ENCODE measurements around the gene NXPH1. TPM values are rescaled to one million over a fixed set of nuclear protein-coding genes. Genes with fewer than 3 reads are reported as not detected.

Gene NXPH1
- total RNA-seq, 5 donors from 2014 or later (not counting 1 experiment from before 2014, with no cell fraction given): not detected

DNA sequence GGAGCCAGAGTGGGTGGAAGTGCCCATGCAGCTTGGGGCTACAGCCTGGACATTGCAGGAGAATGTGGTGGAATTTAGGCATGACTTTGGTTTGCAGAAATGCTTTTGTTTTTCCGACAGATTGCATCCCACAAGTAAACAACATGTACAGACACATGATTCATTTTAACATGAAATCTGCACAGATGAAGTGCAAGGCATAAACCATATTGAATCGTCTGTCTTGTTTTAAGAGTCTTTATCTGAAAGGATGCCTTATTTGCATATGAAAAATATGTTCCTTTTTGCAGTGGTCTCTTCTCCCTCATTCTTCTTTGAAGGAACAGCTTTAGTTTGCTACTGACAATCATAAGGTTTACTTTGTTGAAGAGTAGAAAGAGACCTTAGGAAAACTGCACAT, 94.9 kb downstream of the NXPH1 start:
- DNase-seq: no peak
- no CpG with 5 or more reads among the region's 2 CpGs for WGBS (ENCODE audit: insufficient coverage)
- no peak overlapping the region for H3K4me3 Mint-ChIP-seq
- Histone ChIP-seq H3K36me3 (ENCODE audit: control insufficient read depth in 2 of 2, extremely low read depth in 1 of 2, insufficient read depth in 1 of 2, low read length in 1 of 2) (no peaks in the 10 kb centered on the region), H3K4me1 (ENCODE audit: control insufficient read depth in 1 of 2, extremely low read depth in 1 of 2, insufficient read depth in 2 of 2, low read length in 2 of 2) (no peaks in the 10 kb centered on the region), H3K27ac (ENCODE audit: low read length) (no peak overlapping the region), H3K27me3 (replicated peaks in 1 of 2; ENCODE audit: control insufficient read depth in 2 of 2, extremely low read depth in 1 of 2, insufficient read depth in 2 of 2, low read length in 1 of 2) (no peaks in the 10 kb centered on the region), H3K9me3 (no peaks in the 10 kb centered on the region), H3K4me3 (ENCODE audit: control insufficient read depth in 1 of 2, extremely low read depth in 1 of 2, low read length in 1 of 2) (no peak overlapping the region)
- H3K27ac Mint-ChIP-seq: no peak overlapping the region
- no peaks in the 10 kb centered on the region for H3K36me3 Mint-ChIP-seq
- no peaks in the 10 kb centered on the region for H3K4me1 Mint-ChIP-seq
- peaks cover 11 to 14% (median 13%) of the 10 kb centered on the region in 3 donors for H3K9me3 Mint-ChIP-seq
- no peak for ATAC-seq (replicated peaks in 1 of 4)
- H3K27me3 Mint-ChIP-seq: peaks cover 0 to 9% of the 10 kb centered on the region in 2 donors
- POLR2A ChIA-PET: no interaction called here
- CTCF ChIA-PET: no interaction called here

DNA sequence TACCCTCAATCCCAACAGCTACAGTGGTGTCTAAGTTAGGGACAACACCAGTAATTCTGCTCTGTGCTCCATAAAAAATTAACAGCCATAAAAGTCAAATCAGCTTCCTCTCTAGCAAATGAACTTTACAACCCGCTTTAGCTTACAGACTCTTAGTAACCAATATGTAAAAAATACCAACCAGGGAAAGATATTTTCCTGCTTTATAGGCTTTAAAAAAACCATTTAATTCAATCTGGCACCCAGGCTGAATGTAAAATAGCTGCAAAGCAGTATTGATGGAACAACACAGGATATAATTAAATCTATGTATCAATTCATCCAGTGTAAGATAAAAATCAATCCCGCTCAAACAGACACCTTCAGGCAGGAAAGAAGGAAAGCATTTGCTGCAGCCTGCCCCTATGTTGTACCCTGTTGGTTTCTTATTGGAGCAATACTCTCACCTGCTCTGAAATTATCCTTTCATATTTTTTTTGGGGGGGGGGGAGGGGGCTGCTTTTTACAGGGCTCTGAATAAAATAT, 98.6 kb downstream of the NXPH1 start:
- Mint-ChIP-seq H3K9me3 (peaks cover 0 to 5% (median 2%) of the 10 kb centered on the region in 3 donors), H3K4me1 (no peaks in the 10 kb centered on the region), H3K27me3 (peaks cover 0 to 9% of the 10 kb centered on the region in 2 donors), H3K27ac (no peak overlapping the region), H3K36me3 (no peaks in the 10 kb centered on the region), H3K4me3 (no peak overlapping the region)
- POLR2A ChIA-PET: no interaction called here
- no peak overlapping the region for H3K4me3 ChIP-seq (ENCODE audit: control insufficient read depth in 1 of 2, extremely low read depth in 1 of 2, low read length in 1 of 2)
- no peaks in the 10 kb centered on the region for H3K36me3 ChIP-seq (ENCODE audit: control insufficient read depth in 2 of 2, extremely low read depth in 1 of 2, insufficient read depth in 1 of 2, low read length in 1 of 2)
- WGBS (ENCODE audit: insufficient coverage): no CpG with 5 or more reads among the region's 2 CpGs
- H3K27ac ChIP-seq (ENCODE audit: low read length): no peak overlapping the region
- no peaks in the 10 kb centered on the region for H3K27me3 ChIP-seq (replicated peaks in 1 of 2; ENCODE audit: control insufficient read depth in 2 of 2, extremely low read depth in 1 of 2, insufficient read depth in 2 of 2, low read length in 1 of 2)
- no peaks in the 10 kb centered on the region for H3K4me1 ChIP-seq (ENCODE audit: control insufficient read depth in 1 of 2, extremely low read depth in 1 of 2, insufficient read depth in 2 of 2, low read length in 2 of 2)
- ATAC-seq (replicated peaks in 1 of 4) (no peak), DNase-seq (no peak)
- CTCF ChIA-PET: no interaction called here
- no peaks in the 10 kb centered on the region for H3K9me3 ChIP-seq

DNA sequence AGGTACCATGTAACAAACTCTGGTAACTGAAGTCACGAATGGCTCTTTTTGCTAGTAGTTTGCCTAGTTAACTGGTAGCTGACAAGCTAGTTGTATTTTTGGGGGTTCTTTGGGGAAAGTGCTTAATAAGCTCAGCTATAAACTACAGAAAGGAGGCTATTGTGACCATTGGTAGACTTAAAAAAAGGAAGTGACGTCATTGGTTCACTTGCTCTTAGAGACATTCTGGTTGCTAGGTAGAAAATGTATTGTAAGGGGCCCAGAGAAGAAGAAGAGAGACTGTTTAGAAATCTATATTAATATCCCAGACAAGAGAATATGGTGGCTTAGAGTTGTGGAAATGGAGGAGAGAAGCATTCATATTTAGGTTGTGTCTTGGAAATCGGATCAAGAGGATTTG, 103.0 kb downstream of the NXPH1 start:
- Histone ChIP-seq H3K4me3 (ENCODE audit: control insufficient read depth in 1 of 2, extremely low read depth in 1 of 2, low read length in 1 of 2) (no peak overlapping the region), H3K27me3 (replicated peaks in 1 of 2; ENCODE audit: control insufficient read depth in 2 of 2, extremely low read depth in 1 of 2, insufficient read depth in 2 of 2, low read length in 1 of 2) (no peaks in the 10 kb centered on the region), H3K9me3 (no peaks in the 10 kb centered on the region), H3K36me3 (ENCODE audit: control insufficient read depth in 2 of 2, extremely low read depth in 1 of 2, insufficient read depth in 1 of 2, low read length in 1 of 2) (no peaks in the 10 kb centered on the region), H3K27ac (ENCODE audit: low read length) (no peak overlapping the region), H3K4me1 (ENCODE audit: control insufficient read depth in 1 of 2, extremely low read depth in 1 of 2, insufficient read depth in 2 of 2, low read length in 2 of 2) (no peaks in the 10 kb centered on the region)
- H3K4me3 Mint-ChIP-seq: no peak overlapping the region
- peaks cover 0 to 3% of the 10 kb centered on the region in 2 donors for H3K27me3 Mint-ChIP-seq
- no peak for ATAC-seq (replicated peaks in 1 of 4)
- ChIA-PET POLR2A (no interaction called here), CTCF (no interaction called here)
- peaks cover 0 to 2% (median 0%) of the 10 kb centered on the region in 3 donors for H3K9me3 Mint-ChIP-seq
- no peak for DNase-seq
- no peak overlapping the region for H3K27ac Mint-ChIP-seq
- no peaks in the 10 kb centered on the region for H3K36me3 Mint-ChIP-seq
- no peaks in the 10 kb centered on the region for H3K4me1 Mint-ChIP-seq
- 86% methylated on average over 1 of the region's 3 CpGs for WGBS (ENCODE audit: insufficient coverage)

DNA sequence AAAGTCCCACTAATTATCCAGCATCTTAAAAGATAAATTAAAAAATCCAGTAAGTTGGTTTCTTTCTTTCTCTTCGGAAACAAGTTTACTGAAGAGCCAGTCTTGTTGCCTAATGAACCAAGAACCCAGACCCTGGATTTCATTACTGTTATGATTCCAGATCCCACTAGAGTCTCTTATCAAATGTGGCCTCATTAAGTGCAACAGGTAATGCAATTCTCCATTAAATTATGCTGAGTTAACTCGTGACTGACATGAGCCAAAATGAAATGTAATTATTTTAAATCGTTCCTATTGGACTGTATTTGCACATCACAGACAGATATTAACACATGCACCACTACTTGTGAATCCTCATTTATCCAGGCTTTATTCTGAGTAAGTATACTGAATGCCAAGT, 115.6 kb downstream of the NXPH1 start:
- no peaks in the 10 kb centered on the region for H3K36me3 Mint-ChIP-seq
- no CpG with 5 or more reads among the region's 3 CpGs for WGBS (ENCODE audit: insufficient coverage)

DNA sequence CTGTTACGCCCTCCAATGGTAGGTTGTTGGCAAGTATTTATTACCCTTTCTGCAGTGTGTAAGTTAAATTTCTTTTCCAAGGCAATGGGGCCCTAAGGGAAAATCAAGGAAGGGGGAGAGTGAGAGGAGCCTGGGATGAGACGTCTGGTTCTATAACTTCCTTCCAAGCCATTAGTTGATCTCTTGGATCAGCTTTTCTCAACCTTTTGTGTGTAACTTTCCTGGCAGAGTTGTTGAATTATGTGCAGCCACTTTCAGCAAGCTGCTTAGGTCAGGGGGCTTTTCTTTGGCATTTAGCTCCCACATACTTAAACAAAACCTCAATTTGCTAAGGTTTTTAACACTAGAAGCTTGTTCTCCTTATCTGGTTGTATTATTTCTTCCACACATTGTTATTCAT, 127.1 kb downstream of the NXPH1 start:
- H3K27ac Mint-ChIP-seq: no peak overlapping the region
- DNase-seq: no peak
- WGBS (ENCODE audit: insufficient coverage): 40% methylated on average over 1 of the region's 2 CpGs
- H3K36me3 ChIP-seq (ENCODE audit: control insufficient read depth in 2 of 2, extremely low read depth in 1 of 2, insufficient read depth in 1 of 2, low read length in 1 of 2): no peaks in the 10 kb centered on the region
- H3K4me3 ChIP-seq (ENCODE audit: control insufficient read depth in 1 of 2, extremely low read depth in 1 of 2, low read length in 1 of 2): no peak overlapping the region
- no peaks in the 10 kb centered on the region for H3K27me3 ChIP-seq (replicated peaks in 1 of 2; ENCODE audit: control insufficient read depth in 2 of 2, extremely low read depth in 1 of 2, insufficient read depth in 2 of 2, low read length in 1 of 2)
- no peak overlapping the region for H3K4me3 Mint-ChIP-seq
- H3K4me1 ChIP-seq (ENCODE audit: control insufficient read depth in 1 of 2, extremely low read depth in 1 of 2, insufficient read depth in 2 of 2, low read length in 2 of 2): no peaks in the 10 kb centered on the region
- H3K27me3 Mint-ChIP-seq: no peaks in the 10 kb centered on the region
- H3K4me1 Mint-ChIP-seq: no peaks in the 10 kb centered on the region
- ATAC-seq (replicated peaks in 1 of 4): no peak
- no peaks in the 10 kb centered on the region for H3K9me3 ChIP-seq
- no peak overlapping the region for H3K27ac ChIP-seq (ENCODE audit: low read length)
- CTCF ChIA-PET: no interaction called here
- H3K36me3 Mint-ChIP-seq: no peaks in the 10 kb centered on the region
- POLR2A ChIA-PET: no interaction called here
- H3K9me3 Mint-ChIP-seq: no peaks in the 10 kb centered on the region

More for the DNA sequence above, 115.6 kb downstream of the NXPH1 start:
- CTCF ChIA-PET: no interaction called here
- peaks cover 0 to 4% (median 0%) of the 10 kb centered on the region in 3 donors for H3K9me3 Mint-ChIP-seq
- H3K9me3 ChIP-seq: no peaks in the 10 kb centered on the region
- no peak overlapping the region for H3K27ac Mint-ChIP-seq
- no peaks in the 10 kb centered on the region for H3K27me3 Mint-ChIP-seq
- ATAC-seq (replicated peaks in 1 of 4) (no peak), DNase-seq (no peak)
- H3K4me3 Mint-ChIP-seq: no peak overlapping the region
- no peak overlapping the region for H3K27ac ChIP-seq (ENCODE audit: low read length)
- no peaks in the 10 kb centered on the region for H3K36me3 ChIP-seq (ENCODE audit: control insufficient read depth in 2 of 2, extremely low read depth in 1 of 2, insufficient read depth in 1 of 2, low read length in 1 of 2)
- POLR2A ChIA-PET: no interaction called here
- H3K27me3 ChIP-seq (replicated peaks in 1 of 2; ENCODE audit: control insufficient read depth in 2 of 2, extremely low read depth in 1 of 2, insufficient read depth in 2 of 2, low read length in 1 of 2): no peaks in the 10 kb centered on the region
- H3K4me1 ChIP-seq (ENCODE audit: control insufficient read depth in 1 of 2, extremely low read depth in 1 of 2, insufficient read depth in 2 of 2, low read length in 2 of 2): no peaks in the 10 kb centered on the region
- no peak overlapping the region for H3K4me3 ChIP-seq (ENCODE audit: control insufficient read depth in 1 of 2, extremely low read depth in 1 of 2, low read length in 1 of 2)
- H3K4me1 Mint-ChIP-seq: no peaks in the 10 kb centered on the region

DNA sequence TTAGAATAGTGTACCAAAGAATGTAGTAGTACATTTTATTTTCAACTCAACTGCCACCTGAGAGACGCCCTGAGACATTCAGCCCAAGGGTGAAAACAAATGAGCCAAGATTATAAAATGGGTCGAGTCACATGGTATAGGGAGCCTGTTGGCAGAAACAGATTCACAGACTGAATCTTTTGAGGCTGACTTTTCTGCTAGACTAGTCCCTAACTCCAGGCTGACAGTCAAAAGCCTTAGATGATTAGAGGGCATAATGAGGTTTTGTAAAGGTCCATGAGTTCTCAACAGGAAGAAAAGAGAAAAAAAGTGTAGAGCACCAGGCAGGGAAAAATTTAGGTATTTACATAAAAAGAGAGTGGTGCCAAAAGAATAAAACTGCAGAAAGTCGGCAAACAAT, 128.0 kb downstream of the NXPH1 start:
- H3K27ac Mint-ChIP-seq: no peak overlapping the region
- H3K27me3 Mint-ChIP-seq: no peaks in the 10 kb centered on the region
- Histone ChIP-seq H3K4me1 (ENCODE audit: control insufficient read depth in 1 of 2, extremely low read depth in 1 of 2, insufficient read depth in 2 of 2, low read length in 2 of 2) (no peaks in the 10 kb centered on the region), H3K36me3 (ENCODE audit: control insufficient read depth in 2 of 2, extremely low read depth in 1 of 2, insufficient read depth in 1 of 2, low read length in 1 of 2) (no peaks in the 10 kb centered on the region), H3K4me3 (ENCODE audit: control insufficient read depth in 1 of 2, extremely low read depth in 1 of 2, low read length in 1 of 2) (no peak overlapping the region), H3K27ac (ENCODE audit: low read length) (no peak overlapping the region), H3K9me3 (no peaks in the 10 kb centered on the region), H3K27me3 (replicated peaks in 1 of 2; ENCODE audit: control insufficient read depth in 2 of 2, extremely low read depth in 1 of 2, insufficient read depth in 2 of 2, low read length in 1 of 2) (no peaks in the 10 kb centered on the region)
- H3K4me1 Mint-ChIP-seq: no peaks in the 10 kb centered on the region
- H3K36me3 Mint-ChIP-seq: no peaks in the 10 kb centered on the region
- no peaks in the 10 kb centered on the region for H3K9me3 Mint-ChIP-seq
- POLR2A ChIA-PET: no interaction called here
- CTCF ChIA-PET: no interaction called here
- DNase-seq (no peak), ATAC-seq (replicated peaks in 1 of 4) (no peak)
- no peak overlapping the region for H3K4me3 Mint-ChIP-seq
- 40% methylated on average over 1 of the region's 3 CpGs for WGBS (ENCODE audit: insufficient coverage)

DNA sequence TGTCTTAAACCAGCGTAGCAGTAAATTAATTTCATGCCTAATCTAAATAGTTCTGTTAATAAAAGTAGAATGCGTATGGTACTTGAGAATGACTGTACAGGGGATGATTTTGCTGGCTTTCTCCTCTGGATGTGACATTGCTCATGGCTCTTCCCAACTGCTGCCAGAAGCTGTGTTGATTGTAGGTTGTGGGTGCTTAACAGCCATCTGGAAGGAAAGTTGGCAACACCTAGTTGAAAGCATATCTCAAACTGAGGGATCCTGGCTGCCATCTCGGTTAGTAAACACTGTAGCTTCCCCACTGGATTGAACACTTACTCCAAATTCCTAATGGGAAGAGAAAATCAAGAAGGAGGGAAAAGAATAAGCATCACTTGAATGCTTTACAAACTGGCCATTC, 130.9 kb downstream of the NXPH1 start:
- Histone ChIP-seq H3K36me3 (ENCODE audit: control insufficient read depth in 2 of 2, extremely low read depth in 1 of 2, insufficient read depth in 1 of 2, low read length in 1 of 2) (no peaks in the 10 kb centered on the region), H3K27me3 (replicated peaks in 1 of 2; ENCODE audit: control insufficient read depth in 2 of 2, extremely low read depth in 1 of 2, insufficient read depth in 2 of 2, low read length in 1 of 2) (no peaks in the 10 kb centered on the region), H3K4me1 (ENCODE audit: control insufficient read depth in 1 of 2, extremely low read depth in 1 of 2, insufficient read depth in 2 of 2, low read length in 2 of 2) (no peaks in the 10 kb centered on the region), H3K27ac (ENCODE audit: low read length) (no peak overlapping the region), H3K9me3 (no peaks in the 10 kb centered on the region), H3K4me3 (ENCODE audit: control insufficient read depth in 1 of 2, extremely low read depth in 1 of 2, low read length in 1 of 2) (no peak overlapping the region)
- Mint-ChIP-seq H3K9me3 (peaks cover 0 to 4% (median under 1%) of the 10 kb centered on the region in 3 donors), H3K4me3 (no peak overlapping the region), H3K27ac (no peak overlapping the region), H3K36me3 (no peaks in the 10 kb centered on the region), H3K27me3 (no peaks in the 10 kb centered on the region), H3K4me1 (no peaks in the 10 kb centered on the region)
- ATAC-seq (replicated peaks in 1 of 4): no peak
- CTCF ChIA-PET: no interaction called here
- POLR2A ChIA-PET: no interaction called here
- DNase-seq: no peak
- WGBS (ENCODE audit: insufficient coverage): no CpG with 5 or more reads among the region's 3 CpGs

Measured in T-cell (primary cell).